ENCODE results near the gene CLK1.
"Not testable (repeated sequence)": the region's sequence is repeated elsewhere in the genome, so short reads cannot be mapped to it uniquely, and the experiment has no call there.

The CLK1 gene

GRCh38 chr2:200851398-200852248 lies 12.8 kb downstream of the CLK1 start:
- in situ Hi-C loops (cut with MboI; ENCODE audit: low sequenced_read_pairs), result no loop called here

- in situ Hi-C loops (cut with MboI; ENCODE audit: low sequenced_read_pairs), result no loop called here
These were observed 13.8 kb downstream of the CLK1 start for GRCh38 chr2:200850512-200851256.

- in situ Hi-C loops (cut with MboI; ENCODE audit: low sequenced_read_pairs), result no loop called here
These were observed 16.5 kb downstream of the CLK1 start for GRCh38 chr2:200847939-200848338.

GRCh38 chr2:200847269-200847668 lies 17.2 kb downstream of the CLK1 start:
- in situ Hi-C loops (cut with MboI; ENCODE audit: low sequenced_read_pairs), result no loop called here

- in situ Hi-C loops (cut with MboI; ENCODE audit: low sequenced_read_pairs), result no loop called here
These were observed 18.7 kb downstream of the CLK1 start for GRCh38 chr2:200845669-200846325.

GRCh38 chr2:200845194-200845593 lies 19.3 kb downstream of the CLK1 start:
- in situ Hi-C loops (cut with MboI; ENCODE audit: low sequenced_read_pairs), result no loop called here

- in situ Hi-C loops (cut with MboI; ENCODE audit: low sequenced_read_pairs), result no loop called here
These were observed 20.2 kb downstream of the CLK1 start for GRCh38 chr2:200843993-200844948.

GRCh38 chr2:200839513-200839912 lies 24.9 kb downstream of the CLK1 start:
- in situ Hi-C loops (cut with MboI; ENCODE audit: low sequenced_read_pairs), result no loop called here

- in situ Hi-C loops (cut with MboI; ENCODE audit: low sequenced_read_pairs), result no loop called here
These were observed 29.8 kb downstream of the CLK1 start for GRCh38 chr2:200834701-200835100.

GRCh38 chr2:200829258-200829655 lies 35.2 kb downstream of the CLK1 start:
- in situ Hi-C loops (cut with MboI; ENCODE audit: low sequenced_read_pairs), result no loop called here

GRCh38 chr2:200828572-200829257 lies 35.7 kb downstream of the CLK1 start:
- in situ Hi-C loops (cut with MboI; ENCODE audit: low sequenced_read_pairs), result no loop called here

- in situ Hi-C loops (cut with MboI; ENCODE audit: low sequenced_read_pairs), result no loop called here
These were observed 36.4 kb downstream of the CLK1 start for GRCh38 chr2:200828104-200828503.

GRCh38 chr2:200821686-200822245 lies 42.7 kb downstream of the CLK1 start:
- in situ Hi-C loops (cut with MboI; ENCODE audit: low sequenced_read_pairs), result no loop called here

GRCh38 chr2:200820573-200821234 lies 43.8 kb downstream of the CLK1 start:
- in situ Hi-C loops (cut with MboI; ENCODE audit: low sequenced_read_pairs), result no loop called here

GRCh38 chr2:200818732-200819131 lies 45.7 kb downstream of the CLK1 start:
- in situ Hi-C loops (cut with MboI; ENCODE audit: low sequenced_read_pairs), result not testable (repeated sequence)

- in situ Hi-C loops (cut with MboI; ENCODE audit: low sequenced_read_pairs), result no loop called here
These were observed 49.5 kb downstream of the CLK1 start for GRCh38 chr2:200814917-200815316.

- in situ Hi-C loops (cut with MboI; ENCODE audit: low sequenced_read_pairs), result no loop called here
These were observed 50.1 kb downstream of the CLK1 start for GRCh38 chr2:200814276-200814815.

GRCh38 chr2:200812122-200813022 lies 52.1 kb downstream of the CLK1 start:
- in situ Hi-C loops (cut with MboI; ENCODE audit: low sequenced_read_pairs), result no loop called here

Measured in hTERT RPE-1 (cell line).